A549 (cell line): ENCODE measurements around the gene SLC7A6OS. TPM values are rescaled to one million over a fixed set of nuclear protein-coding genes. Genes with fewer than 3 reads are reported as not detected.

Experiments used
- ATAC-seq, 2 experiments: fragments of 200-7000 bp in 1 of 2; fragments of >200 bp in 1 of 2; cut with Nextera tagmentation in 1 of 2; cut with Tn5 transposase in 1 of 2; 3 replicates each; pipeline versions ENCODE4 v1.8.0 to v1.9.1; 2018 to 2020; ENCODE audit warnings: mild to moderate bottlenecking in 1 of 2, moderate library complexity in 1 of 2
- CTCF ChIA-PET: fragments of 300-600 bp; sonication (Branson Sonifier 250); formaldehyde crosslinking; extraction: SDS; loops from one replicate; lab custom pipeline; 2021; ENCODE audit warnings: antibody characterized with exemption, inconsistent platforms; lab: Yijun Ruan, JAX
- POLR2A ChIA-PET: fragments of 350-600 bp; formaldehyde crosslinking; extraction: SDS; loops from one replicate; lab custom pipeline; 2021; ENCODE audit warnings: antibody characterized with exemption, inconsistent platforms; lab: Yijun Ruan, JAX
- DNase-seq, 2 experiments: peaks; one replicate each; pipeline versions ENCODE4 v3.0.0 to v3.0.0-alpha.2; 2011 to 2016; ENCODE audit warnings: low read depth in 1 of 2, low spot score in 1 of 2
- FAIRE-seq: peaks from 2 replicates; lab custom pipeline; 2011; peaks lifted over from hg19 to GRCh38; lab: Jason Lieb, UNC
- H3K27ac ChIP-seq, 2 experiments: fragments of >200 bp; sonication (Bioruptor Twin); formaldehyde crosslinking; 3 replicates each; pipeline ENCODE4 v1.5.1; 2016 to 2017
- H3K4me1 ChIP-seq: fragments of >200 bp; sonication (Bioruptor Twin); formaldehyde crosslinking; 3 replicates; pipeline ENCODE4 v1.6.1; 2016
- H3K4me2 ChIP-seq: fragments of >200 bp; sonication (Bioruptor Twin); formaldehyde crosslinking; 3 replicates; pipeline ENCODE4 v1.6.1; 2016
- H3K4me3 ChIP-seq: fragments of >200 bp; sonication (Bioruptor Twin); formaldehyde crosslinking; 3 replicates; pipeline ENCODE4 v1.5.1; 2016
- H3K9me3 ChIP-seq: fragments of >200 bp; sonication (Bioruptor Twin); formaldehyde crosslinking; 3 replicates; pipeline ENCODE4 v1.6.1; 2016
- BCL3 ChIP-seq: fragments of >200 bp; sonication (Bioruptor Twin); formaldehyde crosslinking; IDR thresholded peaks from 3 replicates; pipeline ENCODE4 v1.6.1; 2016
- CBX8 ChIP-seq: fragments of 200-600 bp; sonication (generic); IDR thresholded peaks from 2 replicates; pipeline ENCODE4 v1.6.1; 2016
- CEBPB ChIP-seq, 2 experiments: fragments of >200 bp in 1 of 2; sonication (Bioruptor Twin) in 1 of 2; formaldehyde crosslinking in 1 of 2; IDR thresholded peaks; 2 replicates each; pipeline ENCODE4 v1.6.1; 2012 to 2016
- CHD2 ChIP-seq: fragments of 150-350 bp; IDR thresholded peaks from 2 replicates; pipeline ENCODE4 v1.6.1; 2014; ENCODE audit warnings: low read length; ENCODE audit not compliant: partially characterized antibody
- CTCF ChIP-seq: fragments of >200 bp; sonication (Bioruptor Twin); formaldehyde crosslinking; IDR thresholded peaks from 3 replicates; pipeline ENCODE4 v1.5.1; 2016
- EHF ChIP-seq: fragments of 250-450 bp; sonication (Bioruptor Pico); IDR thresholded peaks from 2 replicates; pipeline ENCODE4 v1.5.0; 2020; ENCODE audit warnings: mild to moderate bottlenecking
- ESRRA ChIP-seq: fragments of 150-350 bp; IDR thresholded peaks from 2 replicates; pipeline ENCODE4 v1.6.1; 2014; ENCODE audit warnings: mild to moderate bottlenecking, low read length, borderline replicate concordance
- FOSL2 ChIP-seq, 2 experiments: fragments of 450-650 bp in 1 of 2; fragments of >200 bp in 1 of 2; sonication (Bioruptor Twin) in 1 of 2; formaldehyde crosslinking; IDR thresholded peaks; 2 replicates each; pipeline versions ENCODE4 v1.5.0 to v1.6.1; 2016 to 2020; ENCODE audit warnings: mild to moderate bottlenecking in 1 of 2, moderate library complexity in 1 of 2
- HES2 ChIP-seq: fragments of >200 bp; sonication (Bioruptor Twin); formaldehyde crosslinking; IDR thresholded peaks from 2 replicates; pipeline ENCODE4 v1.6.1; 2016
- HOXB13 ChIP-seq: fragments of 250-450 bp; sonication (Bioruptor Pico); IDR thresholded peaks from 2 replicates; pipeline ENCODE4 v1.5.0; 2020; ENCODE audit warnings: low read depth, mild to moderate bottlenecking, moderate library complexity
- JUNB ChIP-seq: fragments of >200 bp; sonication (Bioruptor Twin); formaldehyde crosslinking; IDR thresholded peaks from 2 replicates; pipeline ENCODE4 v1.6.1; 2016
- MAX ChIP-seq: IDR thresholded peaks from 2 replicates; pipeline ENCODE4 v1.6.1; 2012
- MYC ChIP-seq: IDR thresholded peaks from 2 replicates; pipeline ENCODE4 v1.6.1; 2012; ENCODE audit warnings: mild to moderate bottlenecking, inconsistent platforms, low read length, improper control_type of control experiment, borderline replicate concordance
- NFE2L2 ChIP-seq: fragments of 150-350 bp; conservative IDR thresholded peaks from 2 replicates; pipeline ENCODE4 v1.6.1; 2014; ENCODE audit warnings: low read length
- PHF8 ChIP-seq: fragments of 200-600 bp; sonication (generic); IDR thresholded peaks from 2 replicates; pipeline ENCODE4 v1.6.1; 2016; ENCODE audit warnings: low read depth, mild to moderate bottlenecking, antibody characterized with exemption, moderate library complexity, borderline replicate concordance
- RAD21 ChIP-seq, 2 experiments: fragments of >200 bp in 1 of 2; sonication (Bioruptor Twin) in 1 of 2; formaldehyde crosslinking in 1 of 2; IDR thresholded peaks in 1 of 2; conservative IDR thresholded peaks in 1 of 2; 2 replicates in 1 of 2; 3 replicates in 1 of 2; pipeline ENCODE4 v1.6.1; 2012 to 2018; ENCODE audit warnings: inconsistent platforms in 1 of 2
- RCOR1 ChIP-seq: fragments of 150-350 bp; IDR thresholded peaks from 2 replicates; pipeline ENCODE4 v1.6.1; 2014; ENCODE audit warnings: antibody characterized with exemption, low read length, low read depth
- SMC3 ChIP-seq: fragments of >200 bp; sonication (Bioruptor Twin); formaldehyde crosslinking; IDR thresholded peaks from 3 replicates; pipeline ENCODE4 v1.6.1; 2018; ENCODE audit warnings: inconsistent platforms
- USF2 ChIP-seq: fragments of 450-650 bp; IDR thresholded peaks from 2 replicates; pipeline ENCODE4 v1.6.1; 2014; ENCODE audit warnings: antibody characterized with exemption
- ZC3H11A ChIP-seq: fragments of 450-650 bp; IDR thresholded peaks from 2 replicates; pipeline ENCODE4 v1.6.1; 2014; ENCODE audit warnings: antibody characterized with exemption, mild to moderate bottlenecking
- ZSCAN20 ChIP-seq: fragments of 250-450 bp; sonication (Bioruptor Pico); IDR thresholded peaks from 2 replicates; pipeline ENCODE4 v1.8.0; 2022; ENCODE audit warnings: mild to moderate bottlenecking, moderate library complexity
- WGBS: methylation state at CpG from one replicate; pipeline ENCODE4 v1.1.6; 2017; ENCODE audit errors: missing lambda C conversion rate; 5-methylcytosine and 5-hydroxymethylcytosine counted together
- polyA plus RNA-seq, 4 experiments: library from polyadenylated mRNA; depleted of rRNA in 3 of 4; stranded (reverse); fragments of >200 nt; fragmentation: RNase III in 1 of 4; extraction: RNeasy Plus Mini Kit Qiagen cat#74134 plus additional on column Dnase treatment in 1 of 4; gene quantifications; 2 replicates in 3 of 4; 3 replicates in 1 of 4; pipeline ENCODE4 v1.2.3, GENCODE V29; 2011 to 2017

The SLC7A6OS gene
- polyA plus RNA-seq, 2 of the 4 experiments (the other 2 are of a cell fraction): 10.4 to 11.9 TPM

- ChIA-PET POLR2A (interaction anchor here (0.9 to 1.0 kb wide), 2 partner anchors 65 to 67 kb away, joined by 3 to 4 read pairs; partner anchors contain the start of gene SLC7A6), CTCF (interaction anchor here (0.6 to 19.3 kb wide), 41 partner anchors 10 to 687 kb away, joined by 3 to 335 read pairs (median 5); partner anchors contain the start of genes PLA2G15, PRMT7, SLC7A6 and SLC7A6OS)
- peaks cover 5% of the 10 kb centered on the region; the same call in 1 of the 3 replicates for H3K4me1 ChIP-seq
- TF ChIP-seq BCL3 (no peak), HES2 (no peak), CEBPB (IDR thresholded peaks at IDR 0.05) (no peak), CHD2 (no peak), ZSCAN20 (no peak), USF2 (no peak), CBX8 (no peak), PHF8 (no peak), HOXB13 (no peak), ZC3H11A (no peak), EHF (CRISPR knock-in tag) (no peak), NFE2L2 (no peak), RCOR1 (no peak), JUNB (no peak), SMC3 (no peak)
- no peak overlapping the region for H3K4me2 ChIP-seq
- DNase-seq (no peak), ATAC-seq (no peak), FAIRE-seq (no peak)
- H3K27ac ChIP-seq: no peak overlapping the region
- no peak overlapping the region for H3K4me3 ChIP-seq
- H3K9me3 ChIP-seq: no peaks in the 10 kb centered on the region
- 36% methylated on average over 3 of the region's 3 CpGs for WGBS
Observed at GRCh38 chr16:68328860-68329390, 18.2 kb upstream of the SLC7A6OS start.

DNA sequence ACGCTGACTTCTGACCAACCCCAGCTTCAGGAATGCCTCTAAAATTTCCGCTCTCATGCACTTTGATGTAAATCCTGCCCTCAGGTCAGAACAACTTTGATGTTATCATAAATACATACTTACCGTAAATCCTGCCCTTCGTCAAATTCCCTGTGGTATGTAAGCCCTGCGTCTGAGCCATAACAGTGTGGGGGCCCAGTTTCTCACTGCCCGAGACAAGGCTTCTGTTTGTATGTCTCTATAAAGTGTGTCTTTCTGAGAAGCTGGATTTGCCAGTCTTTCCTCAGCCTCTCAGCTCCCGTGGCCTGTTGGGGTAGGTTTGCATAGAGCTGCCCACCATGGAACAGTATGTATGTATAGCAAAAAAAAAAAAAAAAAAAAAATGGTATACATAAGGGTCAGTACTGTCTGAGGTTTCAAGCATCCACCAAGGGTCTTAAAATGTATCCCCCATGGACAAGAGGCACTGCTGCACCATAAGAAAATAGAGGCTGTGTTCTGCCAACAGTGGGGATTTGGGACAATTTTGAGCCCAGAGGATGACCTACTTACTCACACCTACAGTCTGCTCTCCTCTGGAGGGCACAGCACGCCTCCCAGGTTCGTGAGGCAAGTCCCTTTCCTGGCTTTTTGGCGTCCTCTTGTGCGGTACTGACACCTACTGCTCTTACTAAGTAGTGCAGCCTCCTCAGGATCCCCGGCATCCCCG, 17.6 kb upstream of the SLC7A6OS start:
- CTCF ChIA-PET: interaction anchor here (0.6 to 19.3 kb wide), 46 partner anchors 9 to 687 kb away, joined by 3 to 335 read pairs (median 5); partner anchors contain the start of genes PLA2G15, PRMT7, SLC7A6 and SLC7A6OS
- Histone ChIP-seq H3K4me2 (no peak overlapping the region), H3K4me3 (no peak overlapping the region), H3K4me1 (peaks cover 5% of the 10 kb centered on the region; the same call in 1 of the 3 replicates), H3K27ac (no peak overlapping the region), H3K9me3 (no peaks in the 10 kb centered on the region)
- DNase-seq (peak; percentile 88 to 90), ATAC-seq (peak; percentile 98 to 99), FAIRE-seq (no peak)
- TF ChIP-seq PHF8 (no peak), FOSL2 (IDR thresholded peaks at IDR 0.05) (no peak), FOSL2 (CRISPR knock-in tag; IDR thresholded peaks at IDR 0.05) (no peak), SMC3 (peak; percentile 75), MYC (peak; percentile 60; the same call in 1 of the 2 replicates), RAD21 (conservative IDR thresholded peaks at IDR 0.05 in 1 of 2, IDR thresholded peaks at IDR 0.05 in 1 of 2) (peak; percentile 89 to 94), ESRRA (no peak), MAX (0 out of 2 replicates have a peak, but pooled peaks have one; percentile 39), CTCF (peak; percentile 88)
- POLR2A ChIA-PET: interaction anchor here (0.9 kb wide), 1 partner anchor 64 kb away, joined by 4 read pairs; the partner anchor contains the start of gene SLC7A6
- 45% methylated on average over 13 of the region's 13 CpGs for WGBS
